Heart left ventricle (tissue), 13 donors: Measurements from ENCODE around the gene AAK1.

Experiments
- POLR2A ChIP-seq, 2 donors: fragments of 450-650 bp; IDR thresholded peaks; one replicate each; pipeline ENCODE4 v1.6.1; 2017; ENCODE audit warnings: antibody characterized with exemption in 2 of 2, mild to moderate bottlenecking in 2 of 2, moderate library complexity in 2 of 2
- TF ChIP-seq, protein P1 (sequence below), 12 donors: fragments of 200-600 bp; sonication (generic) in 4 of 12; IDR thresholded peaks; one replicate each; pipeline versions ENCODE4 v1.5.0 to v1.8.0; 2018 to 2022; ENCODE audit warnings: antibody characterized with exemption in 12 of 12, mild to moderate bottlenecking in 5 of 12
- donor health status: ischemic (EF 13 %, LVEDD 7.1; RV severe dilation, severe dysfunction).
- donor health status: DM: no; HTN: yes; CAD: no.
- donor health status: DM: no; HTN: no; CAD: no.
- donor health status: ischemic (EF 25% LVEDD 6.9; RV normal size, moderate dysfunction).
- donor health status: ischemic (EF 25% LVEDD 5.7; RV mildly dilated, moderate dysfunction).
- donor health status: ischemic (EF 35%, LVEDD 5.7; RV mildly dilated, moderate dysfunction).
- donor health status: nonischemic (EF 11% LVEDD 7.7; RV severe dilation, severe dysfunction).
- donor health status: DM: yes; HTN: yes; CAD: no.
- donor health status: PGD.
- donor health status: ischemic (EF 29% LVEDD 5.4; RV normal size, mild dysfunction).
- donor health status: nonischemic (EF 23%, LVEDD 6.1; RV moderate dilation, normal function).

DNA sequence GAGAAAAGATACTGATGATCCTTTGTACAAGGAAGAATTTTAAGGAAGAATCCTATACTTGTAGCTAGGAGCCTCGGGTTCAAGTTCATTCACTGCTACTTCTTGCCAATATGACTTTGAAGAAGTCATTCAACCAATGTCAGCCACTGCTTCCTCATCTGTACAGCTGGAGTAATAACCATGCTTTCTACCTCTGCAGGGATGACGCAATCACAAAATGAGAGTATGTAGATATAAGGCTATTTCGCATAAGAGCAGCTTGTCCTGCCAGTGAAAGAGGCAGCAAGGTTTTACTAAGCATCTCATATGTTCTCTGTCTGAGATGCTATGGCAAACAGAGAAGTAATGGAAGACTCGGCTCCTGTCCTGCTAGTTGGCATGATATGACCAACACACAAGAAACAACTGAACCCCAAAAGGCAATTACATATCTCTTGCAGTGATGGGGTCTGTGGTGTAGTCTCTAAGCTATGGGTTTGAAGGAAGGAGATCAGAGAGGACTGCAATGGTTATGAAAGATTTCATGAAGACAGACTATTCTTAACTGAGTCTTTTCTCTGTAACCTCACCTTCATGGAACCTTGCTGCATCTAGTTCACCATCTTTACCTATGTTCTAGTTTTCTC is 9.2 kb downstream of the AAK1 start:
- TF ChIP-seq POLR2A (IDR thresholded peaks at IDR 0.05): no peak
- TF ChIP-seq, protein P1, sequence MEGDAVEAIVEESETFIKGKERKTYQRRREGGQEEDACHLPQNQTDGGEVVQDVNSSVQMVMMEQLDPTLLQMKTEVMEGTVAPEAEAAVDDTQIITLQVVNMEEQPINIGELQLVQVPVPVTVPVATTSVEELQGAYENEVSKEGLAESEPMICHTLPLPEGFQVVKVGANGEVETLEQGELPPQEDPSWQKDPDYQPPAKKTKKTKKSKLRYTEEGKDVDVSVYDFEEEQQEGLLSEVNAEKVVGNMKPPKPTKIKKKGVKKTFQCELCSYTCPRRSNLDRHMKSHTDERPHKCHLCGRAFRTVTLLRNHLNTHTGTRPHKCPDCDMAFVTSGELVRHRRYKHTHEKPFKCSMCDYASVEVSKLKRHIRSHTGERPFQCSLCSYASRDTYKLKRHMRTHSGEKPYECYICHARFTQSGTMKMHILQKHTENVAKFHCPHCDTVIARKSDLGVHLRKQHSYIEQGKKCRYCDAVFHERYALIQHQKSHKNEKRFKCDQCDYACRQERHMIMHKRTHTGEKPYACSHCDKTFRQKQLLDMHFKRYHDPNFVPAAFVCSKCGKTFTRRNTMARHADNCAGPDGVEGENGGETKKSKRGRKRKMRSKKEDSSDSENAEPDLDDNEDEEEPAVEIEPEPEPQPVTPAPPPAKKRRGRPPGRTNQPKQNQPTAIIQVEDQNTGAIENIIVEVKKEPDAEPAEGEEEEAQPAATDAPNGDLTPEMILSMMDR (IDR thresholded peaks at IDR 0.05): no peak
